ENCODE results near the gene PLPP3. TPM values are rescaled to one million over a fixed set of nuclear protein-coding genes. Genes with fewer than 3 reads are reported as not detected.

PLPP3 gene
- total RNA-seq, 1 experiment from 2014 or later: 3.4 TPM

DNA sequence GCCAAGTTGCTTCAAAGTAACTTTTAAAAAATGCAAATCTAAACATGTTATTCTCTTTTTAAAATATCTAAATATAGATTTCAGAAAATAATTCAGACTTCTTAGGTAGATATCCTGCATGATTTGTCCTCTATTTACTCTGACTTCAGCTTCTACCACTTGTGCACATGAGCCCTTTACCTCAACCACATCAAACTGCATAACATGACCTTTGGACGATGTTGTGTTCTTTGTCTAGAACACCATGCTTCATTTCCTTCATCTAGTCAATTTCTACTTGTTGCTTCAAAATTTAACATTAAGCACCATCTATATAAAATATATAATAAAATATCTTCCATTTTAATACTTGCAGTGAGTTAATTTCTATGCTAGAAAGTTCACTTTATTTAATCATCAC is 96.9 kb downstream of the PLPP3 start:
- Histone ChIP-seq H3K27me3 (ENCODE audit: insufficient read depth, low read length) (no peaks in the 10 kb centered on the region), H3K27ac (ENCODE audit: low read depth, low read length) (no peak overlapping the region), H3K4me1 (ENCODE audit: control insufficient read depth in 1 of 2, insufficient read depth in 2 of 2, low read length in 2 of 2) (peaks cover 0 to 5% of the 10 kb centered on the region in 2 experiments; a peak in 2 of 4 replicates), H3K36me3 (ENCODE audit: control insufficient read depth in 1 of 2, insufficient read depth in 2 of 2, low read length in 2 of 2) (no peaks in the 10 kb centered on the region), H3K79me2 (ENCODE audit: insufficient read depth, low read length) (no peaks in the 10 kb centered on the region), H3K9me2 (ENCODE audit: insufficient read depth) (no peaks in the 10 kb centered on the region), H4K20me1 (ENCODE audit: insufficient read depth) (no peaks in the 10 kb centered on the region), H3K9me3 (ENCODE audit: control insufficient read depth in 1 of 2, insufficient read depth in 1 of 2, low read depth in 1 of 2, low read length in 2 of 2) (no peaks in the 10 kb centered on the region), H3K4me2 (ENCODE audit: low read length) (no peak overlapping the region), H2AFZ (ENCODE audit: low read depth, low read length, poor library complexity, severe bottlenecking) (no peak overlapping the region), H3K4me3 (replicated peaks in 1 of 2; ENCODE audit: low read depth in 1 of 2, low read length in 2 of 2) (no peak overlapping the region), H3K9ac (ENCODE audit: low read length) (no peak overlapping the region)
- TF ChIP-seq TCF7L2 (IDR thresholded peaks at IDR 0.05; ENCODE audit: borderline replicate concordance, extremely low read depth, insufficient read depth, insufficient read length): no peak
- TF ChIP-seq, protein P1, sequence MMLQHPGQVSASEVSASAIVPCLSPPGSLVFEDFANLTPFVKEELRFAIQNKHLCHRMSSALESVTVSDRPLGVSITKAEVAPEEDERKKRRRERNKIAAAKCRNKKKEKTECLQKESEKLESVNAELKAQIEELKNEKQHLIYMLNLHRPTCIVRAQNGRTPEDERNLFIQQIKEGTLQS (IDR thresholded peaks at IDR 0.05): no peak
- no peak for TF ChIP-seq JUND (IDR thresholded peaks at IDR 0.05)
- no peak for TF ChIP-seq ELF1 (IDR thresholded peaks at IDR 0.05; ENCODE audit: borderline replicate concordance, low read depth)
- no peak for TF ChIP-seq POLR2A (IDR thresholded peaks at IDR 0.05; ENCODE audit: borderline replicate concordance, extremely low read depth, insufficient read depth, insufficient read length)
- no peak for TF ChIP-seq POLR2AphosphoS5 (IDR thresholded peaks at IDR 0.05; ENCODE audit: low read depth, low read length)
- TF ChIP-seq ZNF274 (IDR thresholded peaks at IDR 0.05; ENCODE audit: low read depth, low read length): no peak
- TF ChIP-seq, protein P2, sequence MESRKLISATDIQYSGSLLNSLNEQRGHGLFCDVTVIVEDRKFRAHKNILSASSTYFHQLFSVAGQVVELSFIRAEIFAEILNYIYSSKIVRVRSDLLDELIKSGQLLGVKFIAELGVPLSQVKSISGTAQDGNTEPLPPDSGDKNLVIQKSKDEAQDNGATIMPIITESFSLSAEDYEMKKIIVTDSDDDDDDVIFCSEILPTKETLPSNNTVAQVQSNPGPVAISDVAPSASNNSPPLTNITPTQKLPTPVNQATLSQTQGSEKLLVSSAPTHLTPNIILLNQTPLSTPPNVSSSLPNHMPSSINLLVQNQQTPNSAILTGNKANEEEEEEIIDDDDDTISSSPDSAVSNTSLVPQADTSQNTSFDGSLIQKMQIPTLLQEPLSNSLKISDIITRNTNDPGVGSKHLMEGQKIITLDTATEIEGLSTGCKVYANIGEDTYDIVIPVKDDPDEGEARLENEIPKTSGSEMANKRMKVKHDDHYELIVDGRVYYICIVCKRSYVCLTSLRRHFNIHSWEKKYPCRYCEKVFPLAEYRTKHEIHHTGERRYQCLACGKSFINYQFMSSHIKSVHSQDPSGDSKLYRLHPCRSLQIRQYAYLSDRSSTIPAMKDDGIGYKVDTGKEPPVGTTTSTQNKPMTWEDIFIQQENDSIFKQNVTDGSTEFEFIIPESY (IDR thresholded peaks at IDR 0.05; ENCODE audit: extremely low read depth, insufficient replicate concordance, low read length): no peak
- TF ChIP-seq, protein P3, sequence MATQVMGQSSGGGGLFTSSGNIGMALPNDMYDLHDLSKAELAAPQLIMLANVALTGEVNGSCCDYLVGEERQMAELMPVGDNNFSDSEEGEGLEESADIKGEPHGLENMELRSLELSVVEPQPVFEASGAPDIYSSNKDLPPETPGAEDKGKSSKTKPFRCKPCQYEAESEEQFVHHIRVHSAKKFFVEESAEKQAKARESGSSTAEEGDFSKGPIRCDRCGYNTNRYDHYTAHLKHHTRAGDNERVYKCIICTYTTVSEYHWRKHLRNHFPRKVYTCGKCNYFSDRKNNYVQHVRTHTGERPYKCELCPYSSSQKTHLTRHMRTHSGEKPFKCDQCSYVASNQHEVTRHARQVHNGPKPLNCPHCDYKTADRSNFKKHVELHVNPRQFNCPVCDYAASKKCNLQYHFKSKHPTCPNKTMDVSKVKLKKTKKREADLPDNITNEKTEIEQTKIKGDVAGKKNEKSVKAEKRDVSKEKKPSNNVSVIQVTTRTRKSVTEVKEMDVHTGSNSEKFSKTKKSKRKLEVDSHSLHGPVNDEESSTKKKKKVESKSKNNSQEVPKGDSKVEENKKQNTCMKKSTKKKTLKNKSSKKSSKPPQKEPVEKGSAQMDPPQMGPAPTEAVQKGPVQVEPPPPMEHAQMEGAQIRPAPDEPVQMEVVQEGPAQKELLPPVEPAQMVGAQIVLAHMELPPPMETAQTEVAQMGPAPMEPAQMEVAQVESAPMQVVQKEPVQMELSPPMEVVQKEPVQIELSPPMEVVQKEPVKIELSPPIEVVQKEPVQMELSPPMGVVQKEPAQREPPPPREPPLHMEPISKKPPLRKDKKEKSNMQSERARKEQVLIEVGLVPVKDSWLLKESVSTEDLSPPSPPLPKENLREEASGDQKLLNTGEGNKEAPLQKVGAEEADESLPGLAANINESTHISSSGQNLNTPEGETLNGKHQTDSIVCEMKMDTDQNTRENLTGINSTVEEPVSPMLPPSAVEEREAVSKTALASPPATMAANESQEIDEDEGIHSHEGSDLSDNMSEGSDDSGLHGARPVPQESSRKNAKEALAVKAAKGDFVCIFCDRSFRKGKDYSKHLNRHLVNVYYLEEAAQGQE (IDR thresholded peaks at IDR 0.05; ENCODE audit: low read depth): no peak
- no peak for TF ChIP-seq CEBPB (IDR thresholded peaks at IDR 0.05; ENCODE audit: low read depth)
- no peak for TF ChIP-seq RAD21 (IDR thresholded peaks at IDR 0.05; ENCODE audit: low read depth)
- no peak for TF ChIP-seq ZFX (IDR thresholded peaks at IDR 0.05)
- no peak for TF ChIP-seq EGR1 (IDR thresholded peaks at IDR 0.05; ENCODE audit: low read depth)
- TF ChIP-seq SP1 (IDR thresholded peaks at IDR 0.05; ENCODE audit: low read depth): no peak
- no peak for TF ChIP-seq EZH2phosphoT487 (IDR thresholded peaks at IDR 0.05; ENCODE audit: borderline replicate concordance)
- TF ChIP-seq, protein P4, sequence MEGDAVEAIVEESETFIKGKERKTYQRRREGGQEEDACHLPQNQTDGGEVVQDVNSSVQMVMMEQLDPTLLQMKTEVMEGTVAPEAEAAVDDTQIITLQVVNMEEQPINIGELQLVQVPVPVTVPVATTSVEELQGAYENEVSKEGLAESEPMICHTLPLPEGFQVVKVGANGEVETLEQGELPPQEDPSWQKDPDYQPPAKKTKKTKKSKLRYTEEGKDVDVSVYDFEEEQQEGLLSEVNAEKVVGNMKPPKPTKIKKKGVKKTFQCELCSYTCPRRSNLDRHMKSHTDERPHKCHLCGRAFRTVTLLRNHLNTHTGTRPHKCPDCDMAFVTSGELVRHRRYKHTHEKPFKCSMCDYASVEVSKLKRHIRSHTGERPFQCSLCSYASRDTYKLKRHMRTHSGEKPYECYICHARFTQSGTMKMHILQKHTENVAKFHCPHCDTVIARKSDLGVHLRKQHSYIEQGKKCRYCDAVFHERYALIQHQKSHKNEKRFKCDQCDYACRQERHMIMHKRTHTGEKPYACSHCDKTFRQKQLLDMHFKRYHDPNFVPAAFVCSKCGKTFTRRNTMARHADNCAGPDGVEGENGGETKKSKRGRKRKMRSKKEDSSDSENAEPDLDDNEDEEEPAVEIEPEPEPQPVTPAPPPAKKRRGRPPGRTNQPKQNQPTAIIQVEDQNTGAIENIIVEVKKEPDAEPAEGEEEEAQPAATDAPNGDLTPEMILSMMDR (IDR thresholded peaks at IDR 0.05 in 2 of 3, conservative IDR thresholded peaks at IDR 0.05 in 1 of 3; ENCODE audit: borderline replicate concordance in 1 of 3, insufficient read depth in 1 of 3, low read depth in 2 of 3, low read length in 2 of 3): no peak
- TF ChIP-seq EZH2 (IDR thresholded peaks at IDR 0.05): no peak
- TF ChIP-seq CBX3 (IDR thresholded peaks at IDR 0.05; ENCODE audit: low read depth): no peak
- no peak for TF ChIP-seq FOSL1 (IDR thresholded peaks at IDR 0.05; ENCODE audit: low read depth)
- TF ChIP-seq SIN3A (IDR thresholded peaks at IDR 0.05; ENCODE audit: low read depth): no peak
- intact Hi-C loops (cut with micrococcal nuclease): no loop called here
- ChIA-PET RAD21 (ENCODE audit: low non-redundant PET in 1 of 2, low total read pairs in 2 of 2, uncharacterized antibody in 2 of 2, unreplicated experiment in 2 of 2) (no interaction called here), POLR2A (no interaction called here), CTCF (no interaction called here)
- ATAC-seq (no peak), DNase-seq (ENCODE audit: low read depth, low spot score) (no peak)
- BruUV-seq (replicated peaks): no TSS peak
